Panc1 (cell line): ENCODE results near the gene CPT2. TPM values are rescaled to one million over a fixed set of nuclear protein-coding genes. Genes with fewer than 3 reads are reported as not detected.

Experiments
- ATAC-seq: fragments of 200-7000 bp; cut with Tn5 transposase; 2 replicates; pipeline ENCODE4 v1.9.1; 2020; ENCODE audit warnings: mild to moderate bottlenecking, moderate library complexity
- BruUV-seq: library from RNA; stranded (reverse); fragments of 400-500 nt; replicated peaks from 2 replicates; lab custom pipeline; 2021; lab: Mats Ljungman, UMichigan
- CTCF ChIA-PET: fragments of 300-600 bp; sonication (Branson Sonifier 250); formaldehyde crosslinking; loops from one replicate; lab custom pipeline; 2022; ENCODE audit warnings: antibody characterized with exemption; lab: Charles Lee
- POLR2A ChIA-PET: fragments of 300-600 bp; sonication (Branson Sonifier 250); formaldehyde crosslinking; loops from one replicate; lab custom pipeline; 2022; ENCODE audit warnings: antibody characterized with exemption; lab: Charles Lee
- DNase-seq: peaks from one replicate; pipeline ENCODE4 v3.0.0-alpha.2; 2010; ENCODE audit warnings: low read depth, low spot score
- H3K27ac ChIP-seq: 2 replicates; pipeline ENCODE4 v1.5.1; 2011; ENCODE audit warnings: mild to moderate bottlenecking, low read length, inconsistent platforms
- H3K27me3 ChIP-seq: fragments of 200-500 bp; sonication (Bioruptor generic); 2 replicates; pipeline ENCODE4 v1.6.0; 2014; ENCODE audit warnings: low read length, inconsistent platforms; ENCODE audit not compliant: control insufficient read depth, insufficient read depth
- H3K36me3 ChIP-seq: fragments of 200-500 bp; sonication (Bioruptor generic); 2 replicates; pipeline ENCODE4 v1.5.1; 2014; ENCODE audit warnings: inconsistent platforms, mild to moderate bottlenecking, low read length, moderate library complexity; ENCODE audit not compliant: control insufficient read depth, insufficient read depth
- H3K4me1 ChIP-seq: 2 replicates; pipeline ENCODE4 v1.5.1; 2011; ENCODE audit warnings: inconsistent platforms, mild to moderate bottlenecking, low read length, moderate library complexity; ENCODE audit not compliant: control insufficient read depth, insufficient read depth
- H3K4me3 ChIP-seq, 2 experiments: 2 replicates each; pipeline ENCODE4 v1.5.1; 2011 to 2012; ENCODE audit warnings: low read depth in 2 of 2, low read length in 2 of 2, mild to moderate bottlenecking in 2 of 2, inconsistent platforms in 1 of 2, moderate library complexity in 1 of 2
- H3K9me3 ChIP-seq: fragments of 200-500 bp; sonication (Bioruptor generic); 2 replicates; pipeline ENCODE4 v1.5.1; 2014; ENCODE audit warnings: low read depth, mild to moderate bottlenecking, inconsistent platforms, low read length, moderate library complexity; ENCODE audit not compliant: control insufficient read depth, insufficient read depth
- CTCF ChIP-seq: fragments of 450-650 bp; IDR thresholded peaks from 2 replicates; pipeline ENCODE4 v1.5.1; 2017; ENCODE audit warnings: mild to moderate bottlenecking
- POLR2AphosphoS5 ChIP-seq: IDR thresholded peaks from 2 replicates; pipeline ENCODE4 v1.6.1; 2012; ENCODE audit warnings: mild to moderate bottlenecking, low read depth, low read length, moderate library complexity
- REST ChIP-seq, 2 experiments: IDR thresholded peaks; 2 replicates each; pipeline ENCODE4 v1.6.1; 2011 to 2012; ENCODE audit warnings: low read depth in 2 of 2, control low read depth in 1 of 2, low read length in 1 of 2, mild to moderate bottlenecking in 1 of 2, moderate library complexity in 1 of 2; ENCODE audit not compliant: insufficient read depth in 1 of 2
- SIN3A ChIP-seq: IDR thresholded peaks from 2 replicates; pipeline ENCODE4 v1.6.1; 2012; ENCODE audit warnings: low read depth, mild to moderate bottlenecking, low read length, moderate library complexity, borderline replicate concordance; ENCODE audit not compliant: insufficient read depth
- TCF7L2 ChIP-seq: IDR thresholded peaks from 2 replicates; pipeline ENCODE4 v1.6.1; 2011; ENCODE audit warnings: mild to moderate bottlenecking, low read depth, low read length, inconsistent platforms
- in situ Hi-C: cut with HindIII; loops from 2 replicates; pipeline ENCODE4 v1.10.0; 2016; ENCODE audit warnings: low sequenced_read_pairs, low pct_unique_long_range_greater_than_20kb
- intact Hi-C: fragments of 100-400 bp; cut with micrococcal nuclease; formaldehyde crosslinking; loops from one replicate; pipeline ENCODE4 v1.10.0; 2022; ENCODE audit not compliant: unreplicated experiment
- total RNA-seq: library from RNA; stranded (reverse); gene quantifications from one replicate; pipeline ENCODE4 v1.2.1, GENCODE V29; 2021; ENCODE audit not compliant: unreplicated experiment

The CPT2 gene
- total RNA-seq, 1 experiment from 2014 or later = 18.9 TPM

- DNase-seq (no peak), ATAC-seq (no peak)
- H3K36me3 ChIP-seq = peaks cover 10% of the 10 kb centered on the region
- no peak overlapping the region for H3K4me3 ChIP-seq
- H3K4me1 ChIP-seq = no peaks in the 10 kb centered on the region
- no TSS peak for BruUV-seq
- CTCF ChIA-PET = no interaction called here
- in situ Hi-C loops (no loop called here), intact Hi-C loops (no loop called here)
- no peak overlapping the region for H3K27ac ChIP-seq
- H3K27me3 ChIP-seq = no peaks in the 10 kb centered on the region
- H3K9me3 ChIP-seq = peaks cover 6% of the 10 kb centered on the region; the same call in 1 of the 2 replicates
- no peak for TF ChIP-seq SIN3A
- TF ChIP-seq TCF7L2 = no peak
- no peak for TF ChIP-seq REST (IDR thresholded peaks at IDR 0.05; ENCODE audit: insufficient read depth in 1 of 2, low read depth in 2 of 2, low read length in 1 of 2)
- TF ChIP-seq POLR2AphosphoS5 = no peak
- no peak for TF ChIP-seq CTCF
- POLR2A ChIA-PET = no interaction called here
Observed at GRCh38 chr1:53210352-53210751, 13.7 kb downstream of the CPT2 start.

DNA sequence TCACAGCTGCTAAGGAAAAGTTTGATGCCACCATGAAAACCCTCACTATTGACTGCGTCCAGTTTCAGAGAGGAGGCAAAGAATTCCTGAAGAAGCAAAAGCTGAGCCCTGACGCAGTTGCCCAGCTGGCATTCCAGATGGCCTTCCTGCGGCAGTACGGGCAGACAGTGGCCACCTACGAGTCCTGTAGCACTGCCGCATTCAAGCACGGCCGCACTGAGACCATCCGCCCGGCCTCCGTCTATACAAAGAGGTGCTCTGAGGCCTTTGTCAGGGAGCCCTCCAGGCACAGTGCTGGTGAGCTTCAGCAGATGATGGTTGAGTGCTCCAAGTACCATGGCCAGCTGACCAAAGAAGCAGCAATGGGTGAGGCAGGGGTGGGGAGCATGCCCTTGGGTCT, 14.3 kb downstream of the CPT2 start:
- in situ Hi-C loops = no loop called here

More for the DNA sequence above, 14.3 kb downstream of the CPT2 start:
- TF ChIP-seq CTCF = no peak
- TF ChIP-seq REST (IDR thresholded peaks at IDR 0.05; ENCODE audit: insufficient read depth in 1 of 2, low read depth in 2 of 2, low read length in 1 of 2) = no peak
- no peak for TF ChIP-seq TCF7L2
- no peak for TF ChIP-seq SIN3A
- TF ChIP-seq POLR2AphosphoS5 = no peak
- no TSS peak for BruUV-seq
- Histone ChIP-seq H3K4me3 (no peak overlapping the region), H3K36me3 (peaks cover 10% of the 10 kb centered on the region), H3K9me3 (peaks cover 6% of the 10 kb centered on the region; the same call in 1 of the 2 replicates), H3K27me3 (no peaks in the 10 kb centered on the region), H3K27ac (no peak overlapping the region), H3K4me1 (no peaks in the 10 kb centered on the region)
- ATAC-seq (no peak), DNase-seq (no peak)
- CTCF ChIA-PET = interaction anchor here (0.6 kb wide), 1 partner anchor 126 kb away, joined by 3 read pairs; no protein-coding TSS in a partner anchor
- intact Hi-C loops = no loop called here
- POLR2A ChIA-PET = no interaction called here
